ENCODE results near the gene FOXP4. TPM values are rescaled to one million over a fixed set of nuclear protein-coding genes. Genes with fewer than 3 reads are reported as not detected.

Gene FOXP4
- total and polyA plus RNA-seq, 2 of the 13 experiments (the other 11 are each of a cell fraction or from before 2014, with no cell fraction given) = 11.0 to 12.4 TPM

DNA sequence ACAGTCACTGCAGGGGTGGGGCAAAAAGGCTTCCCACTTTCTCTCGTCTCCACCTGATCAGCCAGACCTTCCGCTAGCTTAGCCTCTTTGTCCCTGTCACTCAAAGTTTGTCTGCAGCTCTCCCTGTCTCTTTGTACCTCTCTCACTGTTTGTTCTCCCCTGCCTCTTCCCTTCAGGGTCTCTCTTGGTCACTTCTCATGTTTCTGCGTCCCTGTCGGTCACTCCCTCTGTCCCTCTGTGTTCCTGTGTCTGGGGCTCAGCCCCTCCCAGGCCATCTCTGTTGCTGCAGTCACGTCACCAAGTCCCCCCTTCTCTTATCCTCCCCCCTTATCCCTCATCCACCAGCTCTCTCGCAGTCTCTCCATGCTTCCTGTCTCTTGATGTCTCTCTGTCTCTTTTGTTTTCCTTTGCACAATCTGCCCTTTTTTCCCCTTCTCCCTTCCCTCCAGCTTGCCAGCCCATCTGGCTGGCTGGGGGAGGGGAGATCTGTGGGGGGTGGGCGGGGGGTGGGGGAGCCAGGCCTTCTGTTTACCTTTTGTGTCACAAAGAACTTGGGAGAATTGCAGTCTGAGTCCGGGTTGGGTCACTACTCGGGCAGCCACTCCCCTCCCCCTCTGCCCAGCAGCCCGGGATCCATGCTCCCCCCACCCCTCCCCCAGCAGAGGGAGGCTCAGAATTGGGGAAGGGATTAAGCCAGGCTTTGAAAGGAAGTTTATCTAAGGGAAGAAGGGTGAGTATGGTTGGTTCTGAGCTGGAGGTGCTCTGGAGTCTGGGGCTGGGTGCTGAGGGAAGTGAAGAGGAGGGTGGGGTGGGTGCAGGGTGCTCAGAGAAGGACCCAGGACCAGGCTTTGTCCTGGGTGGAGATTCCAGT, 32.3 kb downstream of the FOXP4 start (continued):
- TF ChIP-seq NCOR1 (IDR thresholded peaks at IDR 0.05; ENCODE audit: borderline replicate concordance, low read length) = peak; percentile 87; the same call in 1 of the 2 replicates
- TF ChIP-seq ZSCAN21 (CRISPR knock-in tag; IDR thresholded peaks at IDR 0.05; ENCODE audit: borderline replicate concordance) = no peak; the same call in none of the 2 replicates
- TF ChIP-seq, protein P1, sequence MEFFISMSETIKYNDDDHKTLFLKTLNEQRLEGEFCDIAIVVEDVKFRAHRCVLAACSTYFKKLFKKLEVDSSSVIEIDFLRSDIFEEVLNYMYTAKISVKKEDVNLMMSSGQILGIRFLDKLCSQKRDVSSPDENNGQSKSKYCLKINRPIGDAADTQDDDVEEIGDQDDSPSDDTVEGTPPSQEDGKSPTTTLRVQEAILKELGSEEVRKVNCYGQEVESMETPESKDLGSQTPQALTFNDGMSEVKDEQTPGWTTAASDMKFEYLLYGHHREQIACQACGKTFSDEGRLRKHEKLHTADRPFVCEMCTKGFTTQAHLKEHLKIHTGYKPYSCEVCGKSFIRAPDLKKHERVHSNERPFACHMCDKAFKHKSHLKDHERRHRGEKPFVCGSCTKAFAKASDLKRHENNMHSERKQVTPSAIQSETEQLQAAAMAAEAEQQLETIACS (CRISPR knock-in tag; IDR thresholded peaks at IDR 0.05) = no peak
- TF ChIP-seq ZFY (CRISPR knock-in tag; IDR thresholded peaks at IDR 0.05) = peak; percentile 43; the same call in 1 of the 2 replicates
- TF ChIP-seq, protein P2, sequence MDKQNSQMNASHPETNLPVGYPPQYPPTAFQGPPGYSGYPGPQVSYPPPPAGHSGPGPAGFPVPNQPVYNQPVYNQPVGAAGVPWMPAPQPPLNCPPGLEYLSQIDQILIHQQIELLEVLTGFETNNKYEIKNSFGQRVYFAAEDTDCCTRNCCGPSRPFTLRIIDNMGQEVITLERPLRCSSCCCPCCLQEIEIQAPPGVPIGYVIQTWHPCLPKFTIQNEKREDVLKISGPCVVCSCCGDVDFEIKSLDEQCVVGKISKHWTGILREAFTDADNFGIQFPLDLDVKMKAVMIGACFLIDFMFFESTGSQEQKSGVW (CRISPR knock-in tag; IDR thresholded peaks at IDR 0.05; ENCODE audit: borderline replicate concordance) = no peak
- TF ChIP-seq ZNF775 (CRISPR knock-in tag; IDR thresholded peaks at IDR 0.05; ENCODE audit: borderline replicate concordance) = peak; percentile 93
- TF ChIP-seq, protein P3, sequence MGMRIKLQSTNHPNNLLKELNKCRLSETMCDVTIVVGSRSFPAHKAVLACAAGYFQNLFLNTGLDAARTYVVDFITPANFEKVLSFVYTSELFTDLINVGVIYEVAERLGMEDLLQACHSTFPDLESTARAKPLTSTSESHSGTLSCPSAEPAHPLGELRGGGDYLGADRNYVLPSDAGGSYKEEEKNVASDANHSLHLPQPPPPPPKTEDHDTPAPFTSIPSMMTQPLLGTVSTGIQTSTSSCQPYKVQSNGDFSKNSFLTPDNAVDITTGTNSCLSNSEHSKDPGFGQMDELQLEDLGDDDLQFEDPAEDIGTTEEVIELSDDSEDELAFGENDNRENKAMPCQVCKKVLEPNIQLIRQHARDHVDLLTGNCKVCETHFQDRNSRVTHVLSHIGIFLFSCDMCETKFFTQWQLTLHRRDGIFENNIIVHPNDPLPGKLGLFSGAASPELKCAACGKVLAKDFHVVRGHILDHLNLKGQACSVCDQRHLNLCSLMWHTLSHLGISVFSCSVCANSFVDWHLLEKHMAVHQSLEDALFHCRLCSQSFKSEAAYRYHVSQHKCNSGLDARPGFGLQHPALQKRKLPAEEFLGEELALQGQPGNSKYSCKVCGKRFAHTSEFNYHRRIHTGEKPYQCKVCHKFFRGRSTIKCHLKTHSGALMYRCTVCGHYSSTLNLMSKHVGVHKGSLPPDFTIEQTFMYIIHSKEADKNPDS (CRISPR knock-in tag; IDR thresholded peaks at IDR 0.05) = no peak
- TF ChIP-seq HCFC1 (IDR thresholded peaks at IDR 0.05; ENCODE audit: low read depth, low read length) = no peak
- TF ChIP-seq, protein P4, sequence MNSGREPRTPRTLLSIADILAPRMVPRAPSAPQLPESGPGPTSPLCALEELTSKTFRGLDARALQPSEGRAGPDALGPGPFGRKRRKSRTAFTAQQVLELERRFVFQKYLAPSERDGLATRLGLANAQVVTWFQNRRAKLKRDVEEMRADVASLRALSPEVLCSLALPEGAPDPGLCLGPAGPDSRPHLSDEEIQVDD (CRISPR knock-in tag; IDR thresholded peaks at IDR 0.05; ENCODE audit: borderline replicate concordance) = no peak; the same call in 1 of the 2 replicates
- no peak for TF ChIP-seq ZNF672 (CRISPR knock-in tag; IDR thresholded peaks at IDR 0.05)
- TF ChIP-seq ZNF234 (CRISPR knock-in tag; conservative IDR thresholded peaks at IDR 0.05) = no peak
- TF ChIP-seq ZZZ3 (CRISPR knock-in tag; IDR thresholded peaks at IDR 0.05; ENCODE audit: borderline replicate concordance) = no peak
- TF ChIP-seq, protein P5, sequence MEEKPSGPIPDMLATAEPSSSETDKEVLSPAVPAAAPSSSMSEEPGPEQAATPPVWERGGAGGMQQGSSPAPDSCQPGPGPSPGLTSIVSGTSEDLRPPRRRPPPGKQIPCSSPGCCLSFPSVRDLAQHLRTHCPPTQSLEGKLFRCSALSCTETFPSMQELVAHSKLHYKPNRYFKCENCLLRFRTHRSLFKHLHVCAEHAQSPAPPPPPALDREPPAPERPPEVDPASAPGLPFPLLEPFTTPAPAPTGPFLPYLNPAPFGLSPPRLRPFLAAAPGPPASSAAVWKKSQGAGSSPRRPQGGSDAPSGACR (CRISPR knock-in tag; IDR thresholded peaks at IDR 0.05) = peak; percentile 86
- TF ChIP-seq ZNF75D (CRISPR knock-in tag; IDR thresholded peaks at IDR 0.05; ENCODE audit: borderline replicate concordance) = no peak
- TF ChIP-seq NBN (conservative IDR thresholded peaks at IDR 0.05) = no peak
- TF ChIP-seq PHF20 (CRISPR knock-in tag; IDR thresholded peaks at IDR 0.05) = no peak; the same call in 1 of the 2 replicates
- TF ChIP-seq MXD4 (CRISPR knock-in tag; IDR thresholded peaks at IDR 0.05) = peak; percentile 64; the same call in 1 of the 2 replicates
- TF ChIP-seq NCOA1 (CRISPR knock-in tag; IDR thresholded peaks at IDR 0.05) = no peak
- TF ChIP-seq ZNF10 (CRISPR knock-in tag; IDR thresholded peaks at IDR 0.05; ENCODE audit: borderline replicate concordance, low read depth) = no peak
- no peak for TF ChIP-seq ESRRA (CRISPR knock-in tag; IDR thresholded peaks at IDR 0.05; ENCODE audit: low read depth)
- no peak for TF ChIP-seq ZNF136 (CRISPR knock-in tag; IDR thresholded peaks at IDR 0.05; ENCODE audit: low read depth)
- no peak for TF ChIP-seq JDP2 (CRISPR knock-in tag; IDR thresholded peaks at IDR 0.05; ENCODE audit: borderline replicate concordance)
- no peak for TF ChIP-seq ZNF354B (CRISPR knock-in tag; IDR thresholded peaks at IDR 0.05)
- no peak for TF ChIP-seq EZH2 (conservative IDR thresholded peaks at IDR 0.05; ENCODE audit: low read depth, low read length)

Data from HepG2 (cell line).